Measurements from ENCODE around the gene HTRA2. TPM values are rescaled to one million over a fixed set of nuclear protein-coding genes. Genes with fewer than 3 reads are reported as not detected.
"Not testable (repeated sequence)": the region's sequence is repeated elsewhere in the genome, so short reads cannot be mapped to it uniquely, and the experiment has no call there.

HTRA2 gene
- total and polyA plus RNA-seq, 9 of the 15 experiments (the other 6 are each of a cell fraction or from before 2014, with no cell fraction given), result 54.2 to 71.2 (median 65.8) TPM

GRCh38 chr2:74482801-74483674, 46.7 kb upstream of the HTRA2 start, which contains the start of the genes CCDC142 and TTC31 (continued):
- TF ChIP-seq FOXA1 (IDR thresholded peaks at IDR 0.05; ENCODE audit: borderline replicate concordance) (no peak), TBP (optimal IDR thresholded peaks at IDR 0.05; ENCODE audit: low read depth, low read length) (peak; percentile 84), ZNF384 (IDR thresholded peaks at IDR 0.05; ENCODE audit: low read depth, low read length) (no peak)

GRCh38 chr2:74483675-74484164, 46.0 kb upstream of the HTRA2 start:
- peak; percentile 70 for TF ChIP-seq RBM25 (IDR thresholded peaks at IDR 0.05; ENCODE audit: low read depth, low read length, severe bottlenecking)
- peak; percentile 56; the same call in 1 of the 2 replicates for TF ChIP-seq BCOR (IDR thresholded peaks at IDR 0.05)
- TF ChIP-seq KDM1A (IDR thresholded peaks at IDR 0.05), result peak; percentile 51 to 65; a peak in 1 of 4 replicates
- TF ChIP-seq SMARCA5 (IDR thresholded peaks at IDR 0.05), result peak; percentile 56; the same call in 1 of the 2 replicates
- peak in 1 of 2 experiments; percentile 3; a peak in 1 of 4 replicates for TF ChIP-seq RCOR1 (IDR thresholded peaks at IDR 0.05; ENCODE audit: borderline replicate concordance in 1 of 2, low read depth in 2 of 2, low read length in 2 of 2)
- TF ChIP-seq ZNF121 (CRISPR knock-in tag; conservative IDR thresholded peaks at IDR 0.05), result peak; percentile 97
- Histone ChIP-seq H3K4me2 (ENCODE audit: insufficient read depth, low read length) (peak overlapping the region; percentile 99), H3K79me2 (ENCODE audit: control insufficient read depth, insufficient read depth, low read length) (peaks cover 32% of the 10 kb centered on the region), H3K4me1 (replicated peaks in 1 of 2; ENCODE audit: control insufficient read depth in 2 of 2, insufficient read depth in 2 of 2, low read length in 2 of 2) (peaks cover 8 to 23% of the 10 kb centered on the region in 2 experiments; a peak in 4 of 5 replicates), H3K36me3 (ENCODE audit: control insufficient read depth, insufficient read depth, low read length) (peaks cover 31% of the 10 kb centered on the region), H3K9ac (ENCODE audit: insufficient read depth in 1 of 2, low read depth in 2 of 2, low read length in 2 of 2) (peak overlapping the region; percentile 83 to 93; a peak in 3 of 4 replicates), H3K4me3 (peak overlapping the region; percentile 86), H2AFZ (ENCODE audit: low read depth, low read length) (peak overlapping the region; percentile 100)
- POLR2A ChIA-PET, result interaction anchor here (0.9 to 3.9 kb wide), 5 partner anchors 11 to 106 kb away, joined by 4 to 28 read pairs (median 5); partner anchors contain the start of genes AUP1, HTRA2 and MRPL53
- WGBS (ENCODE audit: insufficient coverage, low coverage, missing lambda C conversion rate), result 35% methylated on average over 18 of the region's 19 CpGs
- H4K20me1 ChIP-seq (replicated peaks; ENCODE audit: control insufficient read depth, insufficient read depth, low read length); H3K9me1 ChIP-seq (ENCODE audit: control insufficient read depth, insufficient read depth, low read length); in situ Hi-C loops (cut with MboI); DNase-seq (ENCODE audit: extremely low read depth in 1 of 4, low spot score in 3 of 4); ATAC-seq; BruUV-seq (replicated peaks); H3K9me3 ChIP-seq (replicated peaks; ENCODE audit: control insufficient read depth, insufficient read depth, low read depth, low read length); H3K27me3 ChIP-seq (ENCODE audit: control insufficient read depth in 2 of 2, insufficient read depth in 2 of 2, low read length in 2 of 2); FAIRE-seq; H3K27ac ChIP-seq (ENCODE audit: extremely low read depth, low read depth, low read length): not testable (repeated sequence)
- intact Hi-C loops (cut with micrococcal nuclease), result loop anchor here (1.0 to 2.0 kb wide), 5 partner anchors 20 to 104 kb away; partner anchors contain the start of genes AUP1, HTRA2 and INO80B
- CTCF ChIA-PET (ENCODE audit: low intra/inter-chr PET ratio), result interaction anchor here (0.6 to 2.0 kb wide), 4 partner anchors 48 to 104 kb away, joined by 4 to 12 read pairs (median 5); no protein-coding TSS in a partner anchor

Measured in K562 (cell line).